ENCODE results near the gene CCNI2. TPM values are rescaled to one million over a fixed set of nuclear protein-coding genes. Genes with fewer than 3 reads are reported as not detected.

The CCNI2 gene
- polyA plus RNA-seq, 2 of the 4 experiments (the other 2 are of a cell fraction): 0.17 to 0.26 TPM

GRCh38 chr5:132729896-132730295 is 17.3 kb upstream of the CCNI2 start:
- Histone ChIP-seq H3K9me3 (no peaks in the 10 kb centered on the region), H3K4me3 (no peak overlapping the region), H3K27ac (no peak overlapping the region), H3K4me2 (no peak overlapping the region), H3K4me1 (no peaks in the 10 kb centered on the region)
- DNase-seq (ENCODE audit: low read depth in 1 of 2, low spot score in 1 of 2) (no peak), ATAC-seq (no peak), FAIRE-seq (no peak)
- ChIA-PET POLR2A (interaction anchor here (0.9 kb wide), 1 partner anchor 173 kb away, joined by 3 read pairs; the partner anchor contains the start of gene RAD50), CTCF (interaction anchor here (0.6 to 1.3 kb wide), 2 partner anchors 48 to 384 kb away, joined by 3 read pairs; no protein-coding TSS in a partner anchor)
- 88% methylated on average over 10 of the region's 10 CpGs for WGBS (ENCODE audit: missing lambda C conversion rate)
- TF ChIP-seq SREBF2 (IDR thresholded peaks at IDR 0.05): no peak
- no peak for TF ChIP-seq CTCF (IDR thresholded peaks at IDR 0.05)
- no peak for TF ChIP-seq MYC (IDR thresholded peaks at IDR 0.05; ENCODE audit: borderline replicate concordance, low read length)
- TF ChIP-seq ZFP36 (IDR thresholded peaks at IDR 0.05; ENCODE audit: borderline replicate concordance, partially characterized antibody): no peak
- TF ChIP-seq, protein P1, sequence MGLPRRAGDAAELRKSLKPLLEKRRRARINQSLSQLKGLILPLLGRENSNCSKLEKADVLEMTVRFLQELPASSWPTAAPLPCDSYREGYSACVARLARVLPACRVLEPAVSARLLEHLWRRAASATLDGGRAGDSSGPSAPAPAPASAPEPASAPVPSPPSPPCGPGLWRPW (IDR thresholded peaks at IDR 0.05): no peak
- TF ChIP-seq POLR2AphosphoS2 (conservative IDR thresholded peaks at IDR 0.05; ENCODE audit: low read length): no peak
- no peak for TF ChIP-seq ZNF302 (CRISPR knock-in tag; IDR thresholded peaks at IDR 0.05)
- no peak for TF ChIP-seq MAFK (IDR thresholded peaks at IDR 0.05; ENCODE audit: partially characterized antibody)

- Histone ChIP-seq H3K9me3 (no peaks in the 10 kb centered on the region), H3K4me3 (no peak overlapping the region), H3K4me1 (peaks cover 12% of the 10 kb centered on the region), H3K4me2 (no peak overlapping the region), H3K27ac (no peak overlapping the region)
- CTCF ChIA-PET: interaction anchor here (1.4 to 1.6 kb wide), 2 partner anchors 14 to 87 kb away, joined by 3 to 4 read pairs; no protein-coding TSS in a partner anchor
- POLR2A ChIA-PET: no interaction called here
- DNase-seq (ENCODE audit: low read depth in 1 of 2, low spot score in 1 of 2) (no peak), FAIRE-seq (no peak), ATAC-seq (no peak)
- 62% methylated on average over 2 of the region's 2 CpGs for WGBS (ENCODE audit: missing lambda C conversion rate)
- TF ChIP-seq RFX5 (IDR thresholded peaks at IDR 0.05) (no peak), HEYL (CRISPR knock-in tag; IDR thresholded peaks at IDR 0.05) (no peak), CTCF (IDR thresholded peaks at IDR 0.05) (no peak), JUN (IDR thresholded peaks at IDR 0.05) (no peak), USF2 (IDR thresholded peaks at IDR 0.05) (no peak), HOXA7 (CRISPR knock-in tag; IDR thresholded peaks at IDR 0.05) (no peak)
- TF ChIP-seq, protein P2, sequence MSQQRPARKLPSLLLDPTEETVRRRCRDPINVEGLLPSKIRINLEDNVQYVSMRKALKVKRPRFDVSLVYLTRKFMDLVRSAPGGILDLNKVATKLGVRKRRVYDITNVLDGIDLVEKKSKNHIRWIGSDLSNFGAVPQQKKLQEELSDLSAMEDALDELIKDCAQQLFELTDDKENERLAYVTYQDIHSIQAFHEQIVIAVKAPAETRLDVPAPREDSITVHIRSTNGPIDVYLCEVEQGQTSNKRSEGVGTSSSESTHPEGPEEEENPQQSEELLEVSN (IDR thresholded peaks at IDR 0.05; ENCODE audit: borderline replicate concordance, low read depth): no peak
- TF ChIP-seq, protein P3, sequence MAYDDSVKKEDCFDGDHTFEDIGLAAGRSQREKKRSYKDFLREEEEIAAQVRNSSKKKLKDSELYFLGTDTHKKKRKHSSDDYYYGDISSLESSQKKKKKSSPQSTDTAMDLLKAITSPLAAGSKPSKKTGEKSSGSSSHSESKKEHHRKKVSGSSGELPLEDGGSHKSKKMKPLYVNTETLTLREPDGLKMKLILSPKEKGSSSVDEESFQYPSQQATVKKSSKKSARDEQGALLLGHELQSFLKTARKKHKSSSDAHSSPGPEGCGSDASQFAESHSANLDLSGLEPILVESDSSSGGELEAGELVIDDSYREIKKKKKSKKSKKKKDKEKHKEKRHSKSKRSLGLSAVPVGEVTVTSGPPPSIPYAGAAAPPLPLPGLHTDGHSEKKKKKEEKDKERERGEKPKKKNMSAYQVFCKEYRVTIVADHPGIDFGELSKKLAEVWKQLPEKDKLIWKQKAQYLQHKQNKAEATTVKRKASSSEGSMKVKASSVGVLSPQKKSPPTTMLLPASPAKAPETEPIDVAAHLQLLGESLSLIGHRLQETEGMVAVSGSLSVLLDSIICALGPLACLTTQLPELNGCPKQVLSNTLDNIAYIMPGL (CRISPR knock-in tag; IDR thresholded peaks at IDR 0.05; ENCODE audit: borderline replicate concordance): no peak
- TF ChIP-seq, protein P4, sequence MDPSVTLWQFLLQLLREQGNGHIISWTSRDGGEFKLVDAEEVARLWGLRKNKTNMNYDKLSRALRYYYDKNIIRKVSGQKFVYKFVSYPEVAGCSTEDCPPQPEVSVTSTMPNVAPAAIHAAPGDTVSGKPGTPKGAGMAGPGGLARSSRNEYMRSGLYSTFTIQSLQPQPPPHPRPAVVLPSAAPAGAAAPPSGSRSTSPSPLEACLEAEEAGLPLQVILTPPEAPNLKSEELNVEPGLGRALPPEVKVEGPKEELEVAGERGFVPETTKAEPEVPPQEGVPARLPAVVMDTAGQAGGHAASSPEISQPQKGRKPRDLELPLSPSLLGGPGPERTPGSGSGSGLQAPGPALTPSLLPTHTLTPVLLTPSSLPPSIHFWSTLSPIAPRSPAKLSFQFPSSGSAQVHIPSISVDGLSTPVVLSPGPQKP (IDR thresholded peaks at IDR 0.05; ENCODE audit: low read depth, low read length): no peak
These were observed 13.6 kb upstream of the CCNI2 start for GRCh38 chr5:132733499-132734148.

All from A549 (cell line).